CD4-positive, alpha-beta T cell treated with Interleukin-12 subunit alpha and Interleukin-12 subunit beta, for 1 hour (primary cell): Measurements from ENCODE around the gene HS3ST4.

Experiments used
- DNase-seq: peaks from one replicate; pipeline ENCODE4 v3.0.0-alpha.2; 2020

Gene HS3ST4

DNA sequence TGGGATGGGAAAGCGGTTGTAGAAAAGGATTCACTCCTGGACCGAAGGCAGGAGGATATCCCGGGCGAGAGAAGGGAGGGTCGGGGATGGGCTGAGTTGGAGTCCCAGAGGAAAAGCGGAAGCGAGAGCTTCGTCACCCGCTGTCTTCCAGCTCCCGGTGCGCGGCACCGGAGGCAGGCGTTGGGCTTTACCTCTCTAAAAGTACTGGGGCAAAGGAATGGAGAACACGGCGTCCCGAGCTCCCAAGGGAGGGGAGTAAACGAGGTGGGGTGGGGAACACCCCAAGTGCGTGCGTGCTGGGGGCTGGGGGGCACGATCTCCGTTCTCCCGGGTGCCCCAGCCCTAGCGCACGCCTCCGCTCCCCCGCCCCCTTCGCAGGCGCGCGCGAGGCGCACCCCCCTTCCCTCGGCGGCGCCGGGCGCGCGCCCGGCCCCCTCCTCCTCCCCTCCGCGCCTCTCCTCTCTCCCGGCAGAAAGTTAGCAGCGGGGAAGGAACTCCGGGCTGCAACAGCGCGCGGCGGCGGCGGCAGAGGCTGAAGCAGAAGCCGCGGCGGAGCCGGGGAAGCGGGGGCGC, at the start of gene HS3ST4:
TSS of gene HS3ST4 (plus strand) at position 441 of the 573 bp plus-strand sequence.
- no peak for DNase-seq

DNA sequence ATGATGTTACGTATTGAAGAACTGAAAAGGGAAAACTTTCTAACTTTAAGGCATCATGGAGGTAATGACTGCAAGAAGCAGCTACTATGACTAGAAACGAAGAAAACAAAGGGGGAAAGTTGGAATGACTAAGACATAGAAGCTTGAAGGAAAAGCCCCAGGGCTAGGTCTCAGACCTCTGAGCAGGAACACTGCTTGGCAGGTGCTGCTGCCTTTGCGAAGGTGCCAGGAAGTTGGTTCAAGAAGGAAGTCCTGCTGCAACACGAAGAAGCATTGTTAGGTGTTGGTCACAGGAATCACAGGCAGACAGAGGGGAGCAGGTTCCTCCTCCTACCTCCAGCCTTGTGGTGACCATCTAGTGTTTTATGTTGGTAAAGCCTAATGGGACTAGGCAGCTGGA, 48.1 kb upstream of the HS3ST4 start:
- DNase-seq, result no peak

GRCh38 chr16:25656639-25657038, 35.1 kb upstream of the HS3ST4 start:
- no peak for DNase-seq

- DNase-seq, result no peak
These were observed 14.9 kb upstream of the HS3ST4 start for GRCh38 chr16:25676820-25677219.

DNA sequence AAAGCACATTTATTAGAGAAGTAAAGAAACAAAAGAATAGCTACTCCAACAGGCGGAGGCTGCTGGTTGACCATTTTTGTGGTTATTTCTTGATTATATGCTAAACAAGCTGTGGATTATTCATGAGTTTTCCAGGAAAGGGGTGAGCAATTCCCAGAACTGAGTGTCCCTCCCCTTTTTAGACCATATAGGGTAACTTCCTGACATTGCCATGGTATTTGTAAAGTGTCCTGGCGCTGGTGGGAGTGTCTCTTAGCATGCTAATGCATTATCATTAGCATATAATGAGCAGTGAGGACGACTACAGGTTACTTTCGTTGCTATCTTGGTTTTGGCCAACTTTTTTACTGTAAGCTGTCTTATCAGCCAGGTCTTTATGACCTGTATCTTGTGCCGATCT, 12.2 kb upstream of the HS3ST4 start:
- no peak for DNase-seq

GRCh38 chr16:25689137-25689836, 2.5 kb upstream of the HS3ST4 start:
- no peak for DNase-seq

GRCh38 chr16:25690552-25691143, 1.1 kb upstream of the HS3ST4 start:
- no peak for DNase-seq

- no peak for DNase-seq
These were observed 587 bp downstream of the HS3ST4 start for GRCh38 chr16:25692351-25692741.

GRCh38 chr16:25692742-25693508, 1.2 kb downstream of the HS3ST4 start:
- no peak for DNase-seq

- no peak for DNase-seq
These were observed 1.9 kb downstream of the HS3ST4 start for GRCh38 chr16:25693631-25694030.

GRCh38 chr16:25699069-25699468, 7.3 kb downstream of the HS3ST4 start:
- no peak for DNase-seq

- no peak for DNase-seq
These were observed 8.8 kb downstream of the HS3ST4 start for GRCh38 chr16:25700547-25700946.

- DNase-seq, result no peak
These were observed 15.8 kb downstream of the HS3ST4 start for GRCh38 chr16:25707553-25707952.

GRCh38 chr16:25707982-25708583, 16.3 kb downstream of the HS3ST4 start:
- DNase-seq, result no peak

DNA sequence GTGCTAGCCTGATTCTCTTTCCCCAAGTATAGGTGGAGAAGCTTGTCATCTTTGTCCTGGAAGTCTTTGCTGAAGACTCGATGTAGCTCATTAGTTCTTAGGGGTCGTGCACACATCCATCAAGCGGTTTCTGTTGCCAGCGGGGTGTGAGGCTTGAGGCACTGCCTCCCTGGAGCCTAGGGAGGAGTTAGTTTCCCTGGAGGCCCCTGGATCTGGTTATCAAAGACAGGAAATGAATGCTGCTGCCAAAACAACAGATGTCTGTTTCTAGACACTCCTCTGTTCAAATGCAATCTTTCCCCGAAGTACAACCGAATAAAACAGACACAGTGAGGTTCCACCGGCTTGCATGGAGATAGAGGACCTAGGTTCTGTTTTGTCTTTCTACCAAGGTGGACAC, 17.5 kb downstream of the HS3ST4 start:
- DNase-seq, result no peak

DNA sequence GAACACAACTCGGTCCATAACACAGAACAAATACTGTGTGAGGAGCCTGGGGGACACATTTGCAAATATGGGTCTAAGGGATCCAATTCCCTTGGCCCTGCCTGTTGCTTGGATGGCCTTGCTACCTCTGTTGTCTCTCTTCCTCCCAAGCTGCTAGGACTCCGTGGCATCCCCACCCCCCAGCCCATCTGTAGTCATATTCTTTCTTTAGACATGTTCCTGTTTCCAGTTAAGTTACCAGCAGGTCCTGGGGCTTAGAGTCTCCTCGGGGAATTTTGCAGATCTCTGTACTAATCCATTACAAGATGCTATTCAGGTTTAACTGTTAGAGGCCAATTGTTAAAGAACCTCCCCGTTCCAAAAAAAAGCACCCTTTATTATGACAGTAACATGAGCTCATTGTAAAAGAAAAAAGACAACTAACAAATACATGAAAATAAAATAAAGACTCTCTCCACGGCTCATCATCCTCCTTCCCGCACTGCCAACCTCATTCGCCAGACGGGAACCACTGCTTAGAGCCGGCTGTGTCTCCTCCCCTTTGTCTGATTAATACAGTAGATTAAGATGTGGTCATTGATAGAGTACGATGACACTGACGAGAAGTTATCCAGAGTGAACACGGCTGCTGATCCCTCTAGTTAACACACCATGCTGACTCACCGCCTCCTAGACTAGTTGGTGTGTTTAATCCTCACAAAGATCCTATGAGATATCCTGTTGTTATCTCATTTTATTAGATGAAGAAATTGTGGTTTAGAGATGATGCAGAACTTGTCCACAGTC, 22.2 kb downstream of the HS3ST4 start:
- no peak for DNase-seq

GRCh38 chr16:25716186-25716585, 24.4 kb downstream of the HS3ST4 start:
- no peak for DNase-seq

GRCh38 chr16:25721439-25721838, 29.7 kb downstream of the HS3ST4 start:
- DNase-seq, result no peak

GRCh38 chr16:25726430-25727098, 34.8 kb downstream of the HS3ST4 start:
- DNase-seq, result no peak

- DNase-seq, result no peak
These were observed 37.6 kb downstream of the HS3ST4 start for GRCh38 chr16:25729188-25729915.

DNA sequence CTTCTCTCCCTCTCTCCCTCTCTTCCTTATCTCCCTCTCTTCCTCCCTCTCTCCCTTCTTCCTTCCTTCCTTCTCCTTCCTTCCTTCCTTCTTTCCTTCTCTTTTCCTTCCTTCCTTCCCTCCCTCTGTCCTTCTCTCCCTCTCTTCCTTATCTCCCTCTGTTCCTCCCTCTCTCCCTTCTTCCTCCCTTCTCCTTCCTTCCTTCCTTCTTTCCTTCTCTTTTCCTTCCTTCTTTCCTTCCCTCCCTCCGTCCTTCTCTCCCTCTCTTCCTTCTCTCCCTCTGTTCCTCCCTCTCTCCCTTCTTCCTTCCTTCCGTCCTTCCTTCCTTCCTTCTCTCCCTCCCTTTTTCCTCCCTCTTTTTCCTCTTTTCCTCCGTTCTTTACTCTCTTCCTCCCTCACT, 38.6 kb downstream of the HS3ST4 start:
- DNase-seq, result no peak
